Subcutaneous abdominal adipose tissue (tissue), 5 donors: ENCODE results near the gene SH3GLB1.

Experiments
- H3K27ac ChIP-seq: one replicate; pipeline ENCODE4 v1.7.0; 2013; ENCODE audit warnings: low read depth, mild to moderate bottlenecking, inconsistent platforms, low read length, moderate library complexity
- H3K27me3 ChIP-seq, 5 donors: one replicate each; pipeline ENCODE4 v1.7.0; 2013; ENCODE audit warnings: low read length in 5 of 5, inconsistent platforms in 1 of 5; ENCODE audit not compliant: control insufficient read depth in 5 of 5, insufficient read depth in 4 of 5
- H3K36me3 ChIP-seq, 5 donors: one replicate each; pipeline ENCODE4 v1.7.0; 2013; ENCODE audit warnings: low read length in 5 of 5; ENCODE audit not compliant: control insufficient read depth in 5 of 5, insufficient read depth in 5 of 5
- H3K4me1 ChIP-seq, 5 donors: one replicate each; pipeline ENCODE4 v1.7.0; 2013; ENCODE audit warnings: low read length in 5 of 5, mild to moderate bottlenecking in 3 of 5, moderate library complexity in 1 of 5; ENCODE audit not compliant: control insufficient read depth in 5 of 5, insufficient read depth in 5 of 5
- H3K4me3 ChIP-seq, 5 donors: one replicate each; pipeline ENCODE4 v1.7.0; 2013; ENCODE audit warnings: low read length in 5 of 5, low read depth in 1 of 5
- H3K9ac ChIP-seq, 5 donors: one replicate each; pipeline ENCODE4 v1.7.0; 2013; ENCODE audit warnings: low read length in 5 of 5, mild to moderate bottlenecking in 4 of 5, moderate library complexity in 3 of 5
- H3K9me3 ChIP-seq, 5 donors: one replicate each; pipeline ENCODE4 v1.7.0; 2013; ENCODE audit warnings: low read length in 5 of 5; ENCODE audit not compliant: control insufficient read depth in 5 of 5
- donor health status: healthy.
- donor health status: healthy.
- donor health status: healthy.
- donor health status: healthy.
- donor health status: healthy.

SH3GLB1 gene

GRCh38 chr1:86718786-86719185, 14.4 kb downstream of the SH3GLB1 start:
- peaks cover 12 to 38% (median 26%) of the 10 kb centered on the region in 5 donors for H3K36me3 ChIP-seq
- H3K27ac ChIP-seq = no peak overlapping the region
- peaks cover 0 to 34% (median 30%) of the 10 kb centered on the region in 5 donors for H3K4me1 ChIP-seq
- H3K9me3 ChIP-seq = no peaks in the 10 kb centered on the region
- H3K4me3 ChIP-seq = no peak overlapping the region
- H3K27me3 ChIP-seq = no peaks in the 10 kb centered on the region
- peak overlapping the region in 2 of 5 donors; percentile 0 to 25 for H3K9ac ChIP-seq

- H3K36me3 ChIP-seq = peaks cover 25 to 65% (median 41%) of the 10 kb centered on the region in 5 donors
These were observed 27.0 kb downstream of the SH3GLB1 start for GRCh38 chr1:86731416-86731815.

GRCh38 chr1:86733340-86733739, 29.0 kb downstream of the SH3GLB1 start:
- peak overlapping the region; percentile 74 for H3K27ac ChIP-seq
- H3K4me1 ChIP-seq = no peaks in the 10 kb centered on the region
- H3K9me3 ChIP-seq = no peaks in the 10 kb centered on the region
- H3K9ac ChIP-seq = no peak overlapping the region
- H3K36me3 ChIP-seq = peaks cover 38 to 71% (median 57%) of the 10 kb centered on the region in 5 donors
- H3K4me3 ChIP-seq = no peak overlapping the region
- no peaks in the 10 kb centered on the region for H3K27me3 ChIP-seq

More at GRCh38 chr1:86731416-86731815, 27.0 kb downstream of the SH3GLB1 start:
- no peaks in the 10 kb centered on the region for H3K27me3 ChIP-seq
- no peak overlapping the region for H3K4me3 ChIP-seq
- no peaks in the 10 kb centered on the region for H3K9me3 ChIP-seq
- H3K4me1 ChIP-seq = no peaks in the 10 kb centered on the region
- H3K27ac ChIP-seq = peak overlapping the region; percentile 7
- no peak overlapping the region for H3K9ac ChIP-seq

GRCh38 chr1:86739648-86740509, 35.5 kb downstream of the SH3GLB1 start:
- H3K9me3 ChIP-seq = no peaks in the 10 kb centered on the region
- H3K9ac ChIP-seq = peak overlapping the region in 2 of 5 donors; percentile 24 to 56
- peaks cover 0 to 14% (median 11%) of the 10 kb centered on the region in 5 donors for H3K4me1 ChIP-seq
- H3K27me3 ChIP-seq = no peaks in the 10 kb centered on the region
- H3K4me3 ChIP-seq = no peak overlapping the region
- peaks cover 57 to 77% (median 71%) of the 10 kb centered on the region in 5 donors for H3K36me3 ChIP-seq
- peak overlapping the region; percentile 59 for H3K27ac ChIP-seq

GRCh38 chr1:86741947-86742572, 37.7 kb downstream of the SH3GLB1 start:
- Histone ChIP-seq H3K27me3 (no peaks in the 10 kb centered on the region), H3K9me3 (no peaks in the 10 kb centered on the region), H3K9ac (no peak overlapping the region), H3K4me3 (no peak overlapping the region), H3K27ac (no peak overlapping the region), H3K36me3 (peaks cover 40 to 65% (median 63%) of the 10 kb centered on the region in 5 donors), H3K4me1 (peaks cover 0 to 14% (median 12%) of the 10 kb centered on the region in 5 donors)

GRCh38 chr1:86747304-86747703, 42.9 kb downstream of the SH3GLB1 start:
- Histone ChIP-seq H3K4me1 (peaks cover 0 to 19% (median 0%) of the 10 kb centered on the region in 5 donors), H3K27ac (peak overlapping the region; percentile 34), H3K4me3 (no peak overlapping the region), H3K9ac (peak overlapping the region in 1 of 5 donors; percentile 32), H3K36me3 (peaks cover 15 to 35% (median 33%) of the 10 kb centered on the region in 5 donors), H3K27me3 (no peaks in the 10 kb centered on the region), H3K9me3 (no peaks in the 10 kb centered on the region)

GRCh38 chr1:86748622-86749373, 44.4 kb downstream of the SH3GLB1 start:
- Histone ChIP-seq H3K36me3 (peaks cover 12 to 24% (median 20%) of the 10 kb centered on the region in 5 donors), H3K27me3 (no peaks in the 10 kb centered on the region), H3K4me1 (peaks cover 0 to 12% (median 0%) of the 10 kb centered on the region in 5 donors), H3K9me3 (no peaks in the 10 kb centered on the region), H3K9ac (no peak overlapping the region), H3K4me3 (no peak overlapping the region), H3K27ac (no peak overlapping the region)

GRCh38 chr1:86750076-86750475, 45.7 kb downstream of the SH3GLB1 start:
- no peaks in the 10 kb centered on the region for H3K27me3 ChIP-seq
- peaks cover 3 to 11% (median 8%) of the 10 kb centered on the region in 5 donors for H3K36me3 ChIP-seq
- H3K4me1 ChIP-seq = peaks cover 0 to 12% (median 0%) of the 10 kb centered on the region in 5 donors
- no peaks in the 10 kb centered on the region for H3K9me3 ChIP-seq
- H3K4me3 ChIP-seq = no peak overlapping the region
- no peak overlapping the region for H3K27ac ChIP-seq
- H3K9ac ChIP-seq = no peak overlapping the region

GRCh38 chr1:86750530-86750929, 46.2 kb downstream of the SH3GLB1 start:
- no peak overlapping the region for H3K27ac ChIP-seq
- H3K4me3 ChIP-seq = no peak overlapping the region
- no peak overlapping the region for H3K9ac ChIP-seq
- no peaks in the 10 kb centered on the region for H3K9me3 ChIP-seq
- peaks cover 0 to 12% (median 0%) of the 10 kb centered on the region in 5 donors for H3K4me1 ChIP-seq
- peaks cover 0 to 7% (median 7%) of the 10 kb centered on the region in 5 donors for H3K36me3 ChIP-seq
- H3K27me3 ChIP-seq = no peaks in the 10 kb centered on the region
